Mammary epithelial cell (primary cell): ENCODE results near the gene UBE2O.

ENCODE experiments used
- CTCF ChIP-seq, 2 donors: IDR thresholded peaks in 1 of 2; conservative IDR thresholded peaks in 1 of 2; 2 replicates each; pipeline ENCODE4 v1.5.1; 2011 to 2012; ENCODE audit warnings: inconsistent platforms in 2 of 2, low read length in 2 of 2, mild to moderate bottlenecking in 2 of 2, control low read depth in 1 of 2, low read depth in 1 of 2; ENCODE audit not compliant: insufficient read depth in 1 of 2; ENCODE audit errors: extremely low read depth in 1 of 2
- EZH2 ChIP-seq: IDR thresholded peaks from 2 replicates; pipeline ENCODE4 v1.6.1; 2012; ENCODE audit warnings: low read length, inconsistent platforms, borderline replicate concordance

GRCh38 chr17:76469076-76469990, 16.4 kb upstream of the UBE2O start:
- TF ChIP-seq CTCF (conservative IDR thresholded peaks at IDR 0.05 in 1 of 2, IDR thresholded peaks at IDR 0.05 in 1 of 2; ENCODE audit: extremely low read depth in 1 of 2, insufficient read depth in 1 of 2, low read depth in 1 of 2, low read length in 2 of 2): no peak
- TF ChIP-seq EZH2: no peak
